Duodenal mucosa (tissue), 2 donors: ENCODE results near the gene SMIM22.

ENCODE experiments used
- H3K27ac ChIP-seq: one replicate; pipeline ENCODE4 v1.7.0; 2013; ENCODE audit warnings: low read depth, low read length
- H3K27me3 ChIP-seq, 2 donors: one replicate each; pipeline ENCODE4 v1.7.0; 2013; ENCODE audit warnings: low read length in 2 of 2, control low read depth in 1 of 2; ENCODE audit not compliant: insufficient read depth in 2 of 2, control insufficient read depth in 1 of 2
- H3K36me3 ChIP-seq, 2 donors: one replicate each; pipeline ENCODE4 v1.7.0; 2013; ENCODE audit warnings: low read length in 2 of 2, control low read depth in 1 of 2; ENCODE audit not compliant: insufficient read depth in 2 of 2, control insufficient read depth in 1 of 2
- H3K4me1 ChIP-seq, 2 donors: one replicate each; pipeline ENCODE4 v1.7.0; 2013; ENCODE audit warnings: low read length in 2 of 2, control low read depth in 1 of 2; ENCODE audit not compliant: insufficient read depth in 2 of 2, control insufficient read depth in 1 of 2
- H3K4me3 ChIP-seq, 2 donors: one replicate each; pipeline ENCODE4 v1.7.0; 2013; ENCODE audit warnings: low read length in 2 of 2, low read depth in 1 of 2
- H3K9ac ChIP-seq, 2 donors: one replicate each; pipeline ENCODE4 v1.7.0; 2013; ENCODE audit warnings: low read length in 2 of 2, low read depth in 1 of 2
- H3K9me3 ChIP-seq, 2 donors: one replicate each; pipeline ENCODE4 v1.7.0; 2013; ENCODE audit warnings: low read length in 2 of 2, control low read depth in 1 of 2; ENCODE audit not compliant: control insufficient read depth in 1 of 2

SMIM22 gene

DNA sequence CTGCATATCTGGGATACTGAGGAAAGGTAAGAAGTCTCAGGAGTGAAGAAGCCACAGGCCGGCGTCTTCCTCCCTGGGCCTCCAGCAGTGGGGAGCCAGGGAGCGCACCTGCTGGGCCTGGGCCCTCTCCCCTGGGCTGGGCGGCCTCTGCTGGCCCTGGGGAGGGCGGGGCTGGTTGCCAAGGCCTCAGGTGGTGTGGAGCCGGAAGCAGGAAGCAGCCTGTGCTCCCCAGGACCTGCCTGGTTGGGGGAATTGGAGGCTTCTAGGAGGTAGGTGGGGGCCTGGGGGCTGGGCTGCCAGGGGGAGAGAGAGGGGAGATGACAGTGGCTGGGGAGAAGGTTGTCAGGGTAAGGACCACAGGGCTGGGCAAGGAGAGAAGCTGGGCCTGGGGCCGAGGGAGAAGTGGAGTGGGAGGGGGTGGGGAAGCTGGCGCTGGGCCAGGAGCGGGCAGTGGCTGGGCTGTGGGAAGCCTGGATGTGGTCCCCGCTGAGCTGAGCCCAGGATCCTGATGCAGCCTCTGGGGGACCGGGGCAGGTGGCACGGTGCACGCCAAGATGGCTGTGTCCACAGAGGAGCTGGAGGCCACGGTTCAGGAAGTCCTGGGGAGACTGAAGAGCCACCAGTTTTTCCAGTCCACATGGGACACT is at the start of gene SMIM22:
Gene SMIM22 (plus strand): TSS at position 189 of the 647 bp plus-strand sequence. CDS start 366 bp downstream, at position 555.
- H3K27ac ChIP-seq: peak within 1 kb of the TSS; percentile 70
- no peaks in the 10 kb centered on the region for H3K9me3 ChIP-seq
- peaks cover 12 to 16% of the 10 kb centered on the region in 2 donors for H3K4me1 ChIP-seq
- peak within 1 kb of the TSS; percentile 72 to 77 for H3K9ac ChIP-seq
- peaks cover 0 to 15% of the 10 kb centered on the region in 2 donors for H3K36me3 ChIP-seq
- H3K27me3 ChIP-seq: no peaks in the 10 kb centered on the region
- H3K4me3 ChIP-seq: peak within 1 kb of the TSS; percentile 79 to 81

DNA sequence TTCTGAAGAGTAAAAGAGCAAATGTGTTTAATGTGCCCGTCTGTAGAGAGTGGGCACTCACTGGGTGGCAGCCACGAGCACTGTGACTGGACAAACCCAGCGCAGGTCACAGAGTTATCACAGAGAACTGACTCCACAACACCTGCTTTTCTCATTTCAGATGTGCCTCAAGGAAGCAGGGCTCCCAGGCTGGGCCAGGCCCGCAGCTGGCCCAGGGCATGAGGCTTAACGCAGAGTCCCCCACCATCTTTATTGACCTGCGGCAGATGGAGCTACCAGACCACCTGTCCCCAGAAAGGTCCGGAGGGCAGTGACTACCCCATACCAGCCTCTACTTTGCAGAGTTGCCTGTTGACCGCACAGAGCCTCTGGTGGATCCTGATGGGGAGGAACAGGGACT is 49.0 kb upstream of the SMIM22 start:
- Histone ChIP-seq H3K4me1 (peaks cover 6 to 7% of the 10 kb centered on the region in 2 donors), H3K27ac (no peak overlapping the region), H3K9ac (no peak overlapping the region), H3K36me3 (peaks cover 2 to 6% of the 10 kb centered on the region in 2 donors), H3K27me3 (no peaks in the 10 kb centered on the region), H3K9me3 (no peaks in the 10 kb centered on the region), H3K4me3 (no peak overlapping the region)

- Histone ChIP-seq H3K9me3 (no peaks in the 10 kb centered on the region), H3K4me1 (peaks cover 6 to 7% of the 10 kb centered on the region in 2 donors), H3K36me3 (peaks cover 5 to 14% of the 10 kb centered on the region in 2 donors), H3K27ac (no peak overlapping the region), H3K27me3 (no peaks in the 10 kb centered on the region), H3K9ac (no peak overlapping the region), H3K4me3 (no peak overlapping the region)
Measured at GRCh38 chr16:4746991-4747574, 48.1 kb upstream of the SMIM22 start.

DNA sequence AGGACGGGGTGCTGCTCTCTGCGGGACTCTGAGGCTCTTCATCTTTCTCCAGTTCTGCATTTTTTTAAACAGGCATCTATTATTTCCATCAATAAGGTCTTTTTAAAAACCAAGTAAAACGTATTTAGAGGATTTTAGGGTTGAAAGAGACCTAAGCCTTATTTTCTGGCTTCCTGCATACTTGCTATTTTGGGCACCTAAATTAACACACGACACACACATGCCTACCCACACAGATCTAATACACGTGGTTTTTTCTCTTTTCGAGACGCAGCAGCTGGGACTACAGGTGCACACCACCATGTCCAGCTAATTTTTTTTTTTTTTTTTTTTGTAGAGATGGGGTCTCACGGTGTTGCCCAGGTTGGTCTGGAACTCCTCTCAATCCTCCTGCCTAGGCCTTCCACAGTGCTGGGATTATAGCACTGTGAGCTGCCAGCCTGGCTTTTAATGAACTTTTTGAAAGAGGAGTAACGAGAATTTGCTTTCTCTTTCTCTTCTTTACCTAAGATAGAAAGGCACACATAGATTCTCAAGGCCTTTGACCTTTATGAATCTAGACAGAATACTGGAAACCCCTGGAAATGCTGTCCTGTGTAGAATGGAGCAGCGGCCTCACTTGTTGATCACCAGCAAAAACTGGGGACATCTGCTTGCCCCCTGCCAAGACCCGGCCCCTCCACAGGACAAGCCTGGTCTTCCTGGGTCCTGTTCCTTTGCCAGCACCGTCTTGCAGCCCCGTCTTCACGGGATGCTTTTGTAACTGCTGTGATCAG is 47.1 kb upstream of the SMIM22 start:
- H3K27me3 ChIP-seq: no peaks in the 10 kb centered on the region
- peaks cover 8 to 24% of the 10 kb centered on the region in 2 donors for H3K36me3 ChIP-seq
- no peak overlapping the region for H3K27ac ChIP-seq
- H3K4me1 ChIP-seq: peaks cover 3% of the 10 kb centered on the region in 2 donors
- no peak overlapping the region for H3K4me3 ChIP-seq
- no peaks in the 10 kb centered on the region for H3K9me3 ChIP-seq
- H3K9ac ChIP-seq: no peak overlapping the region

DNA sequence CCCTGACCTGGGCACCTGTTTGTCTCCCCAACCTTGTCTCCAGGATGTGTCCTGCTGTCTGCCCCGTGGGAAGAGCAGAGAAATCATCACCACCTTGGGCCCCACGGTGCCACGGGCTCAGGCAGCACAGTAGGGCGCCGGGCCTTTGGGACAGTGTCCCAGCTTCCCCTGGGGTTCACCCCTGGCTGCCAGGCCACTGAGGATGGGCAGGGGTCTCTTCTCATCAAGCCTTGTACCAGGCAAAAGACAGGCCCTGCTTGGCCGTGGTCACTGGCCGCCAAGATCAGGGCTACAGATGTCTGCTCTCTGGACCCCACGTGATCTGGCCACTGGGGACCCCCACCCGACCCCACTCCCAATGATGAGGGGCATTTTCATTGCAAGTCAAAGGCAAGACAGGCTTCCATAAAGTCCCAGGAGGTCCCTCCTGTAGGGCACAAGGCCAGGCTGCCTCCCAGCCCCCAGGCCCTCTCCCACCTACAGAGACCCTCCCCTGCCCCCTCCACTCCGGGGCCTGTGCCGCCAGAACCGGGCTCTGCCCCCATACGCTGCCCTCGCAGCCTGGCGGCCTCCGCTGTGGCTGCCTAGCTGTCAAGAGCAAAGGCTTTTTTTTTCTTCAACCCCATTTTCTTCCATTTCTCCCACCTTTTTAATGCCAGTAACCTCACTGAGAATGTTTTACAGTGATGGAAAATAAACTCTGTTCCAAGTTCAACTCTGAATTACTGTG is 46.3 kb upstream of the SMIM22 start:
- no peak overlapping the region for H3K4me3 ChIP-seq
- H3K9me3 ChIP-seq: no peaks in the 10 kb centered on the region
- no peaks in the 10 kb centered on the region for H3K4me1 ChIP-seq
- H3K9ac ChIP-seq: no peak overlapping the region
- peaks cover 13 to 32% of the 10 kb centered on the region in 2 donors for H3K36me3 ChIP-seq
- H3K27me3 ChIP-seq: no peaks in the 10 kb centered on the region
- no peak overlapping the region for H3K27ac ChIP-seq

- no peaks in the 10 kb centered on the region for H3K27me3 ChIP-seq
- H3K36me3 ChIP-seq: peaks cover 17 to 38% of the 10 kb centered on the region in 2 donors
- no peak overlapping the region for H3K4me3 ChIP-seq
- no peaks in the 10 kb centered on the region for H3K4me1 ChIP-seq
- no peak overlapping the region for H3K27ac ChIP-seq
- H3K9me3 ChIP-seq: no peaks in the 10 kb centered on the region
- H3K9ac ChIP-seq: no peak overlapping the region
Measured at GRCh38 chr16:4749700-4750257, 45.4 kb upstream of the SMIM22 start.

- Histone ChIP-seq H3K9ac (no peak overlapping the region), H3K27ac (no peak overlapping the region), H3K4me3 (no peak overlapping the region), H3K36me3 (peaks cover 24 to 47% of the 10 kb centered on the region in 2 donors), H3K27me3 (no peaks in the 10 kb centered on the region), H3K4me1 (no peaks in the 10 kb centered on the region), H3K9me3 (peaks cover 0 to 3% of the 10 kb centered on the region in 2 donors)
Measured at GRCh38 chr16:4750896-4751295, 44.3 kb upstream of the SMIM22 start.

- Histone ChIP-seq H3K27me3 (no peaks in the 10 kb centered on the region), H3K9me3 (peaks cover 0 to 4% of the 10 kb centered on the region in 2 donors), H3K4me1 (no peaks in the 10 kb centered on the region), H3K4me3 (no peak overlapping the region), H3K9ac (no peak overlapping the region), H3K27ac (no peak overlapping the region), H3K36me3 (peaks cover 25 to 48% of the 10 kb centered on the region in 2 donors)
Measured at GRCh38 chr16:4752351-4753100, 42.6 kb upstream of the SMIM22 start.

GRCh38 chr16:4753227-4753626 is 41.9 kb upstream of the SMIM22 start:
- no peak overlapping the region for H3K9ac ChIP-seq
- no peak overlapping the region for H3K27ac ChIP-seq
- H3K9me3 ChIP-seq: peaks cover 0 to 4% of the 10 kb centered on the region in 2 donors
- no peaks in the 10 kb centered on the region for H3K4me1 ChIP-seq
- no peaks in the 10 kb centered on the region for H3K27me3 ChIP-seq
- H3K36me3 ChIP-seq: peaks cover 28 to 52% of the 10 kb centered on the region in 2 donors
- H3K4me3 ChIP-seq: no peak overlapping the region
